ENCODE data around the gene GAN. TPM values are rescaled to one million over a fixed set of nuclear protein-coding genes. Genes with fewer than 3 reads are reported as not detected.

The GAN gene
- total RNA-seq, 1 experiment from 2014 or later, result 22.5 TPM

DNA sequence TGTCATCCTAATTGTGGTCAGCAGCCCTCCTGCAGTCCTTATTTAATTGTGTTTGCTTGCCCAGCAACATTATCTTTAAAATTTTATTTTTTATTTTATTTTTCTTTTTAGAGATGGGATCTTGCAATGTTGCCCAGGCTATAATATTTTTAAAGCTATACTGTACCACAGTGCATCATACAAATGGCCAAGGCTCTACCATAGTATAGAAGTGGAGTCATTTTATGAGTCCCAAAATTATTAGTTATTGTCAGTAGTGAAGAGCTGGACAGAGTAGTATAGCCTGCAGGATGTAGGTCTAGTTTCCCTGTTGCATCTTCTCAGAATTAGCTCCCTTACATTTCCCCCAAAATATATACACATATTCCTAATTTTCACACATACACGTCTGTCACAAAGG, 44.1 kb downstream of the GAN start:
- Histone ChIP-seq H3K9me2 (ENCODE audit: insufficient read depth) (no peaks in the 10 kb centered on the region), H3K36me3 (ENCODE audit: control insufficient read depth in 1 of 2, insufficient read depth in 2 of 2, low read length in 2 of 2) (peaks cover 11 to 23% of the 10 kb centered on the region in 2 experiments; a peak in 3 of 4 replicates), H3K4me1 (ENCODE audit: control insufficient read depth in 1 of 2, insufficient read depth in 2 of 2, low read length in 2 of 2) (no peaks in the 10 kb centered on the region), H3K27me3 (ENCODE audit: insufficient read depth, low read length) (no peaks in the 10 kb centered on the region), H3K4me3 (replicated peaks in 1 of 2; ENCODE audit: low read depth in 1 of 2, low read length in 2 of 2) (no peak overlapping the region), H3K9me3 (ENCODE audit: control insufficient read depth in 1 of 2, insufficient read depth in 1 of 2, low read depth in 1 of 2, low read length in 2 of 2) (no peaks in the 10 kb centered on the region), H2AFZ (ENCODE audit: low read depth, low read length, poor library complexity, severe bottlenecking) (no peak overlapping the region), H3K27ac (ENCODE audit: low read depth, low read length) (no peak overlapping the region), H4K20me1 (ENCODE audit: insufficient read depth) (no peaks in the 10 kb centered on the region), H3K4me2 (ENCODE audit: low read length) (no peak overlapping the region), H3K9ac (ENCODE audit: low read length) (no peak overlapping the region), H3K79me2 (ENCODE audit: insufficient read depth, low read length) (no peaks in the 10 kb centered on the region)
- ATAC-seq (no peak), DNase-seq (ENCODE audit: low read depth, low spot score) (no peak)
- BruUV-seq (replicated peaks), result no TSS peak
- intact Hi-C loops (cut with micrococcal nuclease), result no loop called here
- TF ChIP-seq EZH2phosphoT487 (IDR thresholded peaks at IDR 0.05; ENCODE audit: borderline replicate concordance) (no peak), CEBPB (IDR thresholded peaks at IDR 0.05; ENCODE audit: low read depth) (no peak), YY1 (IDR thresholded peaks at IDR 0.05; ENCODE audit: extremely low read depth, insufficient replicate concordance, low read depth, low read length) (no peak)
- ChIA-PET RAD21 (ENCODE audit: low non-redundant PET in 1 of 2, low total read pairs in 2 of 2, uncharacterized antibody in 2 of 2, unreplicated experiment in 2 of 2) (no interaction called here), POLR2A (no interaction called here), CTCF (interaction anchor here (0.6 kb wide), 1 partner anchor 527 kb away, joined by 3 read pairs; no protein-coding TSS in a partner anchor)

DNA sequence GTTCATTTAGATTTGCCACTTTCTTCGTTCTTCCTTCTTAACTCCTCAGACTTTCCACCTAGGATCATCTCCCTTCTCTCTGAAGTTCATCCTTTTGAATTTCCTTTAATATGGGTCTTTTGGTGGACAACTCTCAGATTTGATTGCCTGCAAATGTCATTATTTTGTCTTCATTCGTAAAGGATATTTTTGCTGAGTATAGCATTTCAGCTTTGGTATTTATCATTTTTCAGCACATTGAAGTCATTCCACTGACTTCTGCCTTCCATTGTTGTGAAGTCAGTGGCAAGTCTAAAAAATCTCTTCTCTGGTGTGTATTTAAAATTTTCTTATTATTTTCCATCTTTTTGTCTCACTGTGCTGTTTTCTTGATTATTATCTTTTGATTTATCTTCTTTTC, 45.4 kb downstream of the GAN start:
- TF ChIP-seq POLR2A (IDR thresholded peaks at IDR 0.05; ENCODE audit: borderline replicate concordance, extremely low read depth, insufficient read depth, insufficient read length), result no peak
- no peak for TF ChIP-seq EGR1 (IDR thresholded peaks at IDR 0.05; ENCODE audit: low read depth)
- no peak for TF ChIP-seq SIN3A (IDR thresholded peaks at IDR 0.05; ENCODE audit: low read depth)
- no peak for TF ChIP-seq TCF7L2 (IDR thresholded peaks at IDR 0.05; ENCODE audit: borderline replicate concordance, extremely low read depth, insufficient read depth, insufficient read length)
- TF ChIP-seq, protein P1, sequence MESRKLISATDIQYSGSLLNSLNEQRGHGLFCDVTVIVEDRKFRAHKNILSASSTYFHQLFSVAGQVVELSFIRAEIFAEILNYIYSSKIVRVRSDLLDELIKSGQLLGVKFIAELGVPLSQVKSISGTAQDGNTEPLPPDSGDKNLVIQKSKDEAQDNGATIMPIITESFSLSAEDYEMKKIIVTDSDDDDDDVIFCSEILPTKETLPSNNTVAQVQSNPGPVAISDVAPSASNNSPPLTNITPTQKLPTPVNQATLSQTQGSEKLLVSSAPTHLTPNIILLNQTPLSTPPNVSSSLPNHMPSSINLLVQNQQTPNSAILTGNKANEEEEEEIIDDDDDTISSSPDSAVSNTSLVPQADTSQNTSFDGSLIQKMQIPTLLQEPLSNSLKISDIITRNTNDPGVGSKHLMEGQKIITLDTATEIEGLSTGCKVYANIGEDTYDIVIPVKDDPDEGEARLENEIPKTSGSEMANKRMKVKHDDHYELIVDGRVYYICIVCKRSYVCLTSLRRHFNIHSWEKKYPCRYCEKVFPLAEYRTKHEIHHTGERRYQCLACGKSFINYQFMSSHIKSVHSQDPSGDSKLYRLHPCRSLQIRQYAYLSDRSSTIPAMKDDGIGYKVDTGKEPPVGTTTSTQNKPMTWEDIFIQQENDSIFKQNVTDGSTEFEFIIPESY (IDR thresholded peaks at IDR 0.05; ENCODE audit: extremely low read depth, insufficient replicate concordance, low read length), result no peak
- no peak for TF ChIP-seq ZNF274 (IDR thresholded peaks at IDR 0.05; ENCODE audit: low read depth, low read length)
- TF ChIP-seq JUND (IDR thresholded peaks at IDR 0.05), result no peak
- no peak for TF ChIP-seq YY1 (IDR thresholded peaks at IDR 0.05; ENCODE audit: extremely low read depth, insufficient replicate concordance, low read depth, low read length)
- no peak for TF ChIP-seq CEBPB (IDR thresholded peaks at IDR 0.05; ENCODE audit: low read depth)
- no peak for TF ChIP-seq ELF1 (IDR thresholded peaks at IDR 0.05; ENCODE audit: borderline replicate concordance, low read depth)
- no peak for TF ChIP-seq ZFX (IDR thresholded peaks at IDR 0.05)
- no peak for TF ChIP-seq EZH2 (IDR thresholded peaks at IDR 0.05)
- no peak for TF ChIP-seq SP1 (IDR thresholded peaks at IDR 0.05; ENCODE audit: low read depth)
- TF ChIP-seq, protein P2, sequence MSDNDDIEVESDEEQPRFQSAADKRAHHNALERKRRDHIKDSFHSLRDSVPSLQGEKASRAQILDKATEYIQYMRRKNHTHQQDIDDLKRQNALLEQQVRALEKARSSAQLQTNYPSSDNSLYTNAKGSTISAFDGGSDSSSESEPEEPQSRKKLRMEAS (IDR thresholded peaks at IDR 0.05), result no peak
- no peak for TF ChIP-seq CBX3 (IDR thresholded peaks at IDR 0.05; ENCODE audit: low read depth)
- H4K20me1 ChIP-seq (ENCODE audit: insufficient read depth), result no peaks in the 10 kb centered on the region
- no peak overlapping the region for H3K27ac ChIP-seq (ENCODE audit: low read depth, low read length)
- no peaks in the 10 kb centered on the region for H3K9me2 ChIP-seq (ENCODE audit: insufficient read depth)
- DNase-seq (ENCODE audit: low read depth, low spot score) (no peak), ATAC-seq (no peak)
- H3K9ac ChIP-seq (ENCODE audit: low read length), result no peak overlapping the region
- POLR2A ChIA-PET, result no interaction called here
- H3K4me2 ChIP-seq (ENCODE audit: low read length), result no peak overlapping the region
- H3K36me3 ChIP-seq (ENCODE audit: control insufficient read depth in 1 of 2, insufficient read depth in 2 of 2, low read length in 2 of 2), result peaks cover 17 to 23% of the 10 kb centered on the region in 2 experiments; a peak in 3 of 4 replicates
- RAD21 ChIA-PET (ENCODE audit: low non-redundant PET in 1 of 2, low total read pairs in 2 of 2, uncharacterized antibody in 2 of 2, unreplicated experiment in 2 of 2), result no interaction called here
- BruUV-seq (replicated peaks), result no TSS peak
- H3K4me1 ChIP-seq (ENCODE audit: control insufficient read depth in 1 of 2, insufficient read depth in 2 of 2, low read length in 2 of 2), result no peaks in the 10 kb centered on the region
- intact Hi-C loops (cut with micrococcal nuclease), result no loop called here
- CTCF ChIA-PET, result no interaction called here
- no peaks in the 10 kb centered on the region for H3K9me3 ChIP-seq (ENCODE audit: control insufficient read depth in 1 of 2, insufficient read depth in 1 of 2, low read depth in 1 of 2, low read length in 2 of 2)
- H3K4me3 ChIP-seq (replicated peaks in 1 of 2; ENCODE audit: low read depth in 1 of 2, low read length in 2 of 2), result no peak overlapping the region
- H2AFZ ChIP-seq (ENCODE audit: low read depth, low read length, poor library complexity, severe bottlenecking), result no peak overlapping the region
- H3K79me2 ChIP-seq (ENCODE audit: insufficient read depth, low read length), result no peaks in the 10 kb centered on the region
- no peaks in the 10 kb centered on the region for H3K27me3 ChIP-seq (ENCODE audit: insufficient read depth, low read length)

All from HCT116 (cell line).